Measurements from ENCODE around the gene TNFAIP8L2. TPM values are rescaled to one million over a fixed set of nuclear protein-coding genes. Genes with fewer than 3 reads are reported as not detected.

Gene TNFAIP8L2
- total and polyA plus RNA-seq, 3 experiments from 2014 or later: 22.6 to 25.5 (median 24.6) TPM

DNA sequence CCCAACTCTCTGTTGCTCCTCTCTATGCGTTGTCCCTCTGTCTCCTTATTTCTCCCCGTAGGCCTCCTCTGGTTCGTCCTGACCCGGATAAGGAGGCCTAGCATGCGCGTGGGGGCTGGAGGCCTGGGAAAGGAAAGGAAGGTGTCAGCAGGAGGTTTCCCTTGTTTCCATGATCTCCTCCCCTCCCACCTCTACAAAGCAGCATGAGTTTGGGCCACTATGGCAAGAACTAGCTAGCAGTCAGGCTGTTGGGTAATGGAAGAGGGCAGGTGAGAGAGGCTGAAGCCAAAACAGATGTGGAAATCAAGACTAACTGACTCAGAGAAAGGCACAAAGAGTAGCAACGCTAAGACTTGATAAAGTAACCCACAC, 9.3 kb upstream of the TNFAIP8L2 start:
- no peaks in the 10 kb centered on the region for H3K9me3 ChIP-seq (ENCODE audit: low read length)
- H3K27me3 Mint-ChIP-seq: no peaks in the 10 kb centered on the region
- POLR2A ChIA-PET: interaction anchor here (0.7 kb wide), 1 partner anchor 10 kb away, joined by 4 read pairs; no protein-coding TSS in a partner anchor
- no peak for DNase-seq
- H3K27ac ChIP-seq (ENCODE audit: low read depth, low read length): peak overlapping the region; percentile 24
- CTCF ChIA-PET: interaction anchor here (0.9 to 2.2 kb wide), 2 partner anchors 47 to 123 kb away, joined by 3 to 6 read pairs; no protein-coding TSS in a partner anchor
- no peaks in the 10 kb centered on the region for H3K9me3 Mint-ChIP-seq
- H3K4me3 ChIP-seq (ENCODE audit: low read length): peak overlapping the region; percentile 92
- peaks cover 0 to 3% (median 0%) of the 10 kb centered on the region in 3 donors for H3K36me3 Mint-ChIP-seq
- H3K27ac Mint-ChIP-seq: peak overlapping the region in 7 of 8 donors; percentile 55 to 97 (median 89)
- H3K4me1 ChIP-seq (ENCODE audit: insufficient read depth, low read length): peaks cover 18% of the 10 kb centered on the region
- no peaks in the 10 kb centered on the region for H3K36me3 ChIP-seq (ENCODE audit: insufficient read depth, low read length)
- H3K27me3 ChIP-seq (ENCODE audit: insufficient read depth, low read length, poor library complexity, severe bottlenecking): no peaks in the 10 kb centered on the region
- H3K4me1 Mint-ChIP-seq: peaks cover 10 to 24% (median 18%) of the 10 kb centered on the region in 3 donors
- H3K4me3 Mint-ChIP-seq: peak overlapping the region; percentile 85 to 97 (median 96)

DNA sequence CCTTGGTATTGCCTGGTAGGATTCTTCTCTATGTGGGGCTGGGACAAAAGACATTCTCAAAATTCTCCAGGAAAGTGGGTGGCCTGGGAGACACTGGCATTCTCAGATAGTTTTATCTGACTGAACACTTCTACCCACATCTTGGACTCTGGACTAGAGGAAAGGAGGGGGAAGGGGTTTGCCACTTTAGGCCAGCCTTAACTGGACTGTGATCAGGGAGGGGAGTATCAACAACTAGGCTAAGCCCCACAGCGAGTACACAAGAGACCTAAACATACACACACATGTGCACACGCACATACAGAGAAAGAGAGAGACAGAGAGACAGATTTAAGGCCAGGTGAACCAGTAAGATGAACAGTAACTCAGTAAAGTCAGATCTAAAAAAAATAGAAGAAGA, 8.8 kb upstream of the TNFAIP8L2 start:
- H3K36me3 Mint-ChIP-seq: peaks cover 0 to 3% (median 0%) of the 10 kb centered on the region in 3 donors
- no peaks in the 10 kb centered on the region for H3K9me3 Mint-ChIP-seq
- H3K4me1 Mint-ChIP-seq: peaks cover 10 to 24% (median 18%) of the 10 kb centered on the region in 3 donors
- ChIA-PET POLR2A (no interaction called here), CTCF (interaction anchor here (0.9 to 2.2 kb wide), 2 partner anchors 48 to 123 kb away, joined by 3 to 6 read pairs; no protein-coding TSS in a partner anchor)
- peak overlapping the region in 1 of 8 donors; percentile 81 for H3K27ac Mint-ChIP-seq
- DNase-seq: no peak
- Histone ChIP-seq H3K36me3 (ENCODE audit: insufficient read depth, low read length) (no peaks in the 10 kb centered on the region), H3K4me1 (ENCODE audit: insufficient read depth, low read length) (peaks cover 18% of the 10 kb centered on the region), H3K27me3 (ENCODE audit: insufficient read depth, low read length, poor library complexity, severe bottlenecking) (no peaks in the 10 kb centered on the region), H3K27ac (ENCODE audit: low read depth, low read length) (no peak overlapping the region), H3K9me3 (ENCODE audit: low read length) (no peaks in the 10 kb centered on the region), H3K4me3 (ENCODE audit: low read length) (no peak overlapping the region)
- H3K27me3 Mint-ChIP-seq: no peaks in the 10 kb centered on the region
- H3K4me3 Mint-ChIP-seq: peak overlapping the region; percentile 85 to 97 (median 96)

DNA sequence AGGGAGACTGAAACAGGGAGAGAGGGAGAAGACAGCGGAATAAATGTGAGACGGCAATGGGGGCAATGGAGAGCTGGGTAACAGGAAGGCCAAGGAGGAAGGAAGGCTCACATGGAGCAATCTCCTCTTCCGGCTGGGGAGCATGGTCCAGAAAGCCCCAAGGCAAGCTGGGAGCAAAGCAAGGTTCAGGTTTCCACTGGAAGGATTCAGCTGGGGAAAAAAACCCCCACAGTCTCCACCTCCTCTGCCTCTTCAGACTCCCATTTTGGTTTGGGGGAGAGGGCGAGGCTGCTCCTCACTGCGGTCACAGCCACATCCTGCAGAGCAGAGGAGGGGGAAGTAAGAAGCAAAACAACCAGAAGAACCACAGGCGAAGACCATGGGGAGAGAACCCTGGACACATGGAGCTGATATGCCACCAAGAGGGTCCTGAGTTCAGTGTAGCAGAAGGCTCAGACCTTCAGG, 650 bp downstream of the TNFAIP8L2 start:
- peak overlapping the region; percentile 87 for H3K4me3 ChIP-seq (ENCODE audit: low read length)
- peaks cover 14% of the 10 kb centered on the region for H3K36me3 ChIP-seq (ENCODE audit: insufficient read depth, low read length)
- DNase-seq: peak in 4 of 5 donors; percentile 48 to 71 (median 65)
- H3K27me3 Mint-ChIP-seq: no peaks in the 10 kb centered on the region
- H3K36me3 Mint-ChIP-seq: peaks cover 2 to 43% (median 7%) of the 10 kb centered on the region in 3 donors
- no peaks in the 10 kb centered on the region for H3K9me3 ChIP-seq (ENCODE audit: low read length)
- H3K9me3 Mint-ChIP-seq: no peaks in the 10 kb centered on the region
- peak overlapping the region; percentile 49 for H3K27ac ChIP-seq (ENCODE audit: low read depth, low read length)
- ChIA-PET POLR2A (interaction anchor here (0.6 to 1.8 kb wide), 9 partner anchors 9 to 860 kb away, joined by 4 to 8 read pairs (median 5); partner anchors contain the start of genes CDC42SE1, LYSMD1, SCNM1 and SEMA6C), CTCF (interaction anchor here (0.7 to 5.2 kb wide), 24 partner anchors 9 to 184 kb away, joined by 3 to 90 read pairs (median 5); partner anchors contain the start of genes C1orf56, CDC42SE1, GABPB2 and LYSMD1)
- no peaks in the 10 kb centered on the region for H3K27me3 ChIP-seq (ENCODE audit: insufficient read depth, low read length, poor library complexity, severe bottlenecking)
- peaks cover 45% of the 10 kb centered on the region for H3K4me1 ChIP-seq (ENCODE audit: insufficient read depth, low read length)
- peak overlapping the region; percentile 97 to 100 (median 99) for H3K4me3 Mint-ChIP-seq
- H3K4me1 Mint-ChIP-seq: peaks cover 48 to 65% (median 58%) of the 10 kb centered on the region in 3 donors
- H3K27ac Mint-ChIP-seq: peak overlapping the region; percentile 82 to 98 (median 95)

DNA sequence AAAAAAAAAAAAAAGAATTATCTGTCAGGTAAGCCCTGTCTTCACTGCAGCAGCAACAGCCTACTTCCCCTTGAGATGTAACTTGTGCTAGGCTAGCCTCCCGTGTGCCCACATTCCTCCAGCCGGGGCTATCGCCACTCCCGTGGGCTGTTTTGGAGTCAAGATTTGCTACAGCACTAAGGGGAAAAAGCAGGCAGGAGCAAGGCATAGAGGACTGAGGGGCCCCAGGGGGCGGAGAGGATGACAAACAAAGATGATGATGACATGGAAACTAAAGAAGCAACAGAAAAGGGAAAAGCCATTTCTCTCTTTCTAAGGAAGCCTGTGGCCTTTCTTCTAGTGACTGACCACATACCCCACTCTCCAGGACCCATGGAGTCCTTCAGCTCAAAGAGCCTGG, 1.9 kb downstream of the TNFAIP8L2 start:
- Histone ChIP-seq H3K27ac (ENCODE audit: low read depth, low read length) (no peak overlapping the region), H3K4me3 (ENCODE audit: low read length) (peak overlapping the region; percentile 87), H3K4me1 (ENCODE audit: insufficient read depth, low read length) (peaks cover 53% of the 10 kb centered on the region), H3K9me3 (ENCODE audit: low read length) (no peaks in the 10 kb centered on the region), H3K27me3 (ENCODE audit: insufficient read depth, low read length, poor library complexity, severe bottlenecking) (no peaks in the 10 kb centered on the region), H3K36me3 (ENCODE audit: insufficient read depth, low read length) (peaks cover 14% of the 10 kb centered on the region)
- ChIA-PET POLR2A (interaction anchor here (0.7 to 1.8 kb wide), 2 partner anchors 27 to 87 kb away, joined by 6 to 7 read pairs; no protein-coding TSS in a partner anchor), CTCF (interaction anchor here (0.7 to 5.2 kb wide), 5 partner anchors 9 to 133 kb away, joined by 3 to 90 read pairs (median 3); no protein-coding TSS in a partner anchor)
- no peaks in the 10 kb centered on the region for H3K27me3 Mint-ChIP-seq
- no peaks in the 10 kb centered on the region for H3K9me3 Mint-ChIP-seq
- DNase-seq: peak in 1 of 5 donors; percentile 23
- H3K27ac Mint-ChIP-seq: peak overlapping the region; percentile 82 to 96 (median 92)
- H3K36me3 Mint-ChIP-seq: peaks cover 2 to 47% (median 7%) of the 10 kb centered on the region in 3 donors
- H3K4me1 Mint-ChIP-seq: peaks cover 56 to 75% (median 69%) of the 10 kb centered on the region in 3 donors
- H3K4me3 Mint-ChIP-seq: peak overlapping the region; percentile 97 to 100 (median 99)

DNA sequence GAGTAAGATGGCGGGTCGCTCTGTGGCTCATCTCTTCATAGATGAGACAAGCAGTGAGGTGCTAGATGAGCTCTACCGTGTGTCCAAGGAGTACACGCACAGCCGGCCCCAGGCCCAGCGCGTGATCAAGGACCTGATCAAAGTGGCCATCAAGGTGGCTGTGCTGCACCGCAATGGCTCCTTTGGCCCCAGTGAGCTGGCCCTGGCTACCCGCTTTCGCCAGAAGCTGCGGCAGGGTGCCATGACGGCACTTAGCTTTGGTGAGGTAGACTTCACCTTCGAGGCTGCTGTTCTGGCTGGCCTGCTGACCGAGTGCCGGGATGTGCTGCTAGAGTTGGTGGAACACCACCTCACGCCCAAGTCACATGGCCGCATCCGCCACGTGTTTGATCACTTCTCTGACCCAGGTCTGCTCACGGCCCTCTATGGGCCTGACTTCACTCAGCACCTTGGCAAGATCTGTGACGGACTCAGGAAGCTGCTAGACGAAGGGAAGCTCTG, 2.4 kb downstream of the TNFAIP8L2 start:
- H3K36me3 ChIP-seq (ENCODE audit: insufficient read depth, low read length): peaks cover 14% of the 10 kb centered on the region
- no peaks in the 10 kb centered on the region for H3K27me3 Mint-ChIP-seq
- peaks cover 2 to 47% (median 7%) of the 10 kb centered on the region in 3 donors for H3K36me3 Mint-ChIP-seq
- H3K9me3 Mint-ChIP-seq: no peaks in the 10 kb centered on the region
- peak overlapping the region; percentile 87 for H3K4me3 ChIP-seq (ENCODE audit: low read length)
- no peaks in the 10 kb centered on the region for H3K9me3 ChIP-seq (ENCODE audit: low read length)
- DNase-seq: no peak
- H3K27ac Mint-ChIP-seq: peak overlapping the region in 7 of 8 donors; percentile 77 to 96 (median 90)
- peaks cover 53% of the 10 kb centered on the region for H3K4me1 ChIP-seq (ENCODE audit: insufficient read depth, low read length)
- H3K4me3 Mint-ChIP-seq: peak overlapping the region; percentile 43 to 100 (median 99)
- no peaks in the 10 kb centered on the region for H3K27me3 ChIP-seq (ENCODE audit: insufficient read depth, low read length, poor library complexity, severe bottlenecking)
- ChIA-PET CTCF (interaction anchor here (1.5 to 5.2 kb wide), 4 partner anchors 23 to 134 kb away, joined by 3 to 90 read pairs (median 28); no protein-coding TSS in a partner anchor), POLR2A (interaction anchor here (1.0 to 1.4 kb wide), 2 partner anchors 31 to 95 kb away, joined by 3 to 4 read pairs; partner anchors contain the start of genes PSMD4 and VPS72)
- H3K27ac ChIP-seq (ENCODE audit: low read depth, low read length): no peak overlapping the region
- H3K4me1 Mint-ChIP-seq: peaks cover 56 to 75% (median 69%) of the 10 kb centered on the region in 3 donors

DNA sequence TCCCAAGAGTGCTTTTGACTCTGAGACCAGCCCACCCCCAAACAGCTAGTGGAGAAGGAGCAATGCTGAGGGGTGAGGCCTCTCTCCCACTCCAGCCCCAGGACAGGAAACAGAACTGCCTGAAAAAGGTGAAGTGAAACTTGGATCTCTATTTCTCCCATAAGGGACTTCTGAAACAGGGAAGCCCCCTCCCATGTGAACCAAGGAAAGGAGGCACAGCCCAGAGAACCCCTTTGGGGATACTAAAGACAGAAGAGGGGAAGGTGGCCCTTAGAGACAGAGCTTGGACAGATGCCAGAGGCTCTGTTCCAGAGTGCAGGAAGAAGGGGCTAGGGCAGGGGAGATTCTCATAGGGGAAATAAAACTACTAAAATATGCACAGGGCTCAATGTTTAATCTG, 2.9 kb downstream of the TNFAIP8L2 start:
- no peaks in the 10 kb centered on the region for H3K9me3 Mint-ChIP-seq
- H3K27ac Mint-ChIP-seq: peak overlapping the region; percentile 30 to 96 (median 80)
- Histone ChIP-seq H3K27ac (ENCODE audit: low read depth, low read length) (no peak overlapping the region), H3K4me1 (ENCODE audit: insufficient read depth, low read length) (peaks cover 53% of the 10 kb centered on the region), H3K27me3 (ENCODE audit: insufficient read depth, low read length, poor library complexity, severe bottlenecking) (no peaks in the 10 kb centered on the region), H3K36me3 (ENCODE audit: insufficient read depth, low read length) (peaks cover 14% of the 10 kb centered on the region), H3K9me3 (ENCODE audit: low read length) (no peaks in the 10 kb centered on the region), H3K4me3 (ENCODE audit: low read length) (peak overlapping the region; percentile 87)
- H3K4me3 Mint-ChIP-seq: peak overlapping the region; percentile 39 to 100 (median 56)
- no peak for DNase-seq
- CTCF ChIA-PET: interaction anchor here (1.5 to 5.0 kb wide), 3 partner anchors 24 to 135 kb away, joined by 3 to 90 read pairs (median 8); no protein-coding TSS in a partner anchor
- H3K36me3 Mint-ChIP-seq: peaks cover 2 to 52% (median 7%) of the 10 kb centered on the region in 3 donors
- peaks cover 59 to 80% (median 73%) of the 10 kb centered on the region in 3 donors for H3K4me1 Mint-ChIP-seq
- no peaks in the 10 kb centered on the region for H3K27me3 Mint-ChIP-seq
- POLR2A ChIA-PET: interaction anchor here (1.0 to 1.4 kb wide), 2 partner anchors 31 to 95 kb away, joined by 3 to 4 read pairs; partner anchors contain the start of genes PSMD4 and VPS72

DNA sequence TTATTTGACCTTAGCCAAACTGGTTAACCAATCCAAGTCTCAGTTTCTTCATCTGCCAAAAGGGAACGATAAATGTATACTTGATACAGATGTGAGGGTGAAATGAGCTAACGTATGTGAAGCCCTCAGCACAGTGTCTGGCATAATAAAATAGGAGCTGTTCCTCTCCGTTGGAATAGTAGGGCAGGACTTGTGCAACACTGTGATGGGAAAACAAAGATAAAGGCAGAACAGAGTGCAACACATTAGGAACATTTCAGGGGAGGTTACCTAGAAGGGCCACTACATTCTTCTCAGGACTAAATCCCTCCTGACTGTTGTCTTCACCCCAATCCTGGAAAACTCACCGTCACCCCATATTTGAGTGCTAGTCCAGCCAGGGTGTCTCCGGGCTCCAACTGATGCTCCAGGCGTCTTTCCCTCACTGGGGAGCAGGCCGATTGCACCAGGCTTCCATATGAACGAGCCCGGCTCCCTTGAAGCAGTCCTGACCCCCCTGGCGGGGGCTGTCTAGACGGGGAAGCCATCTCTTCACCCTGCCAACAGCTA, 8.4 kb downstream of the TNFAIP8L2 start:
- H3K27me3 ChIP-seq (ENCODE audit: insufficient read depth, low read length, poor library complexity, severe bottlenecking): no peaks in the 10 kb centered on the region
- Mint-ChIP-seq H3K27me3 (peaks cover 0 to 3% of the 10 kb centered on the region in 2 donors), H3K9me3 (peaks cover 0 to 2% (median 0%) of the 10 kb centered on the region in 5 donors), H3K4me1 (peaks cover 45 to 75% (median 52%) of the 10 kb centered on the region in 3 donors), H3K36me3 (peaks cover 0 to 57% (median 5%) of the 10 kb centered on the region in 3 donors), H3K4me3 (peak overlapping the region; percentile 23 to 96 (median 93)), H3K27ac (peak overlapping the region in 7 of 8 donors; percentile 24 to 97 (median 61))
- no peaks in the 10 kb centered on the region for H3K9me3 ChIP-seq (ENCODE audit: low read length)
- H3K36me3 ChIP-seq (ENCODE audit: insufficient read depth, low read length): peaks cover 9% of the 10 kb centered on the region
- CTCF ChIA-PET: interaction anchor here (3.2 kb wide), 1 partner anchor 9 kb away, joined by 17 read pairs; the partner anchor contains the start of gene TNFAIP8L2
- no peak for DNase-seq
- peak overlapping the region; percentile 94 for H3K4me3 ChIP-seq (ENCODE audit: low read length)
- H3K27ac ChIP-seq (ENCODE audit: low read depth, low read length): peak overlapping the region; percentile 78
- H3K4me1 ChIP-seq (ENCODE audit: insufficient read depth, low read length): peaks cover 46% of the 10 kb centered on the region
- POLR2A ChIA-PET: interaction anchor here (0.6 to 2.4 kb wide), 3 partner anchors 8 to 90 kb away, joined by 3 to 8 read pairs (median 3); partner anchors contain the start of genes PSMD4 and TNFAIP8L2
